ENCODE data around the gene HIPK2. TPM values are rescaled to one million over a fixed set of nuclear protein-coding genes. Genes with fewer than 3 reads are reported as not detected.

HIPK2 gene
- total and polyA plus RNA-seq, 2 experiments from 2014 or later, result 23.2 to 47.0 TPM

GRCh38 chr7:139631520-139632031 lies 146.2 kb downstream of the HIPK2 start:
- no peak for DNase-seq (ENCODE audit: low read depth in 1 of 2, low spot score in 1 of 2)
- H3K36me3 ChIP-seq, result peaks cover 18% of the 10 kb centered on the region
- no peaks in the 10 kb centered on the region for H3K27me3 ChIP-seq
- no peaks in the 10 kb centered on the region for H3K4me1 ChIP-seq (ENCODE audit: low read depth)
- H3K9me3 ChIP-seq (ENCODE audit: low read depth), result no peaks in the 10 kb centered on the region
- no peak overlapping the region for H3K27ac ChIP-seq
- H3K4me3 ChIP-seq, result no peak overlapping the region
- TF ChIP-seq CTCF (IDR thresholded peaks at IDR 0.05; ENCODE audit: low read depth, low read length), result no peak

GRCh38 chr7:139630643-139631519 lies 146.9 kb downstream of the HIPK2 start:
- Histone ChIP-seq H3K4me3 (no peak overlapping the region), H3K4me1 (ENCODE audit: low read depth) (no peaks in the 10 kb centered on the region), H3K9me3 (ENCODE audit: low read depth) (no peaks in the 10 kb centered on the region), H3K36me3 (peaks cover 24% of the 10 kb centered on the region), H3K27ac (no peak overlapping the region), H3K27me3 (no peaks in the 10 kb centered on the region)
- no peak for TF ChIP-seq CTCF (IDR thresholded peaks at IDR 0.05; ENCODE audit: low read depth, low read length)
- DNase-seq (ENCODE audit: low read depth in 1 of 2, low spot score in 1 of 2), result no peak

- Histone ChIP-seq H3K36me3 (peaks cover 27% of the 10 kb centered on the region), H3K4me3 (no peak overlapping the region), H3K27ac (no peak overlapping the region), H3K4me1 (ENCODE audit: low read depth) (no peaks in the 10 kb centered on the region), H3K9me3 (ENCODE audit: low read depth) (no peaks in the 10 kb centered on the region), H3K27me3 (no peaks in the 10 kb centered on the region)
- no peak for TF ChIP-seq CTCF (IDR thresholded peaks at IDR 0.05; ENCODE audit: low read depth, low read length)
- DNase-seq (ENCODE audit: low read depth in 1 of 2, low spot score in 1 of 2), result no peak
These were observed 148.3 kb downstream of the HIPK2 start for GRCh38 chr7:139629392-139630082.

GRCh38 chr7:139627831-139628230 lies 150.0 kb downstream of the HIPK2 start:
- H3K27me3 ChIP-seq, result no peaks in the 10 kb centered on the region
- no peak overlapping the region for H3K27ac ChIP-seq
- no peaks in the 10 kb centered on the region for H3K4me1 ChIP-seq (ENCODE audit: low read depth)
- no peaks in the 10 kb centered on the region for H3K9me3 ChIP-seq (ENCODE audit: low read depth)
- H3K4me3 ChIP-seq, result no peak overlapping the region
- no peak for DNase-seq (ENCODE audit: low read depth in 1 of 2, low spot score in 1 of 2)
- peaks cover 31% of the 10 kb centered on the region for H3K36me3 ChIP-seq
- no peak for TF ChIP-seq CTCF (IDR thresholded peaks at IDR 0.05; ENCODE audit: low read depth, low read length)

- no peak overlapping the region for H3K27ac ChIP-seq
- no peaks in the 10 kb centered on the region for H3K4me1 ChIP-seq (ENCODE audit: low read depth)
- H3K4me3 ChIP-seq, result no peak overlapping the region
- no peaks in the 10 kb centered on the region for H3K9me3 ChIP-seq (ENCODE audit: low read depth)
- no peaks in the 10 kb centered on the region for H3K27me3 ChIP-seq
- H3K36me3 ChIP-seq, result peaks cover 36% of the 10 kb centered on the region
- TF ChIP-seq CTCF (IDR thresholded peaks at IDR 0.05; ENCODE audit: low read depth, low read length), result no peak
- no peak for DNase-seq (ENCODE audit: low read depth in 1 of 2, low spot score in 1 of 2)
These were observed 151.0 kb downstream of the HIPK2 start for GRCh38 chr7:139626817-139627216.
